ENCODE measurements around the gene LIMCH1.

The LIMCH1 gene

GRCh38 chr4:41741354-41741753 lies 203.4 kb downstream of the LIMCH1 start:
- no peak for DNase-seq

- no peak for DNase-seq
These were observed 206.8 kb downstream of the LIMCH1 start for GRCh38 chr4:41744572-41745291.

GRCh38 chr4:41745292-41746024 lies 207.5 kb downstream of the LIMCH1 start:
- no peak for DNase-seq

GRCh38 chr4:41746025-41746439 lies 208.1 kb downstream of the LIMCH1 start:
- no peak for DNase-seq

- no peak for DNase-seq
These were observed 208.7 kb downstream of the LIMCH1 start for GRCh38 chr4:41746440-41747229.

- no peak for DNase-seq
These were observed 209.5 kb downstream of the LIMCH1 start for GRCh38 chr4:41747230-41748055.

- no peak for DNase-seq
These were observed 210.2 kb downstream of the LIMCH1 start for GRCh38 chr4:41748074-41748570.

- no peak for DNase-seq
These were observed 210.9 kb downstream of the LIMCH1 start, which contains the start of gene PHOX2B for GRCh38 chr4:41748571-41749475. PHOX2B (minus strand) TSS chr4:41748725; CDS start chr4:41748610, 115 bp downstream.

- DNase-seq, result no peak
These were observed 211.7 kb downstream of the LIMCH1 start for GRCh38 chr4:41749631-41750039.
